HCT116 (cell line): ENCODE results near the gene MED26. TPM values are rescaled to one million over a fixed set of nuclear protein-coding genes. Genes with fewer than 3 reads are reported as not detected.

Experiments used
- ATAC-seq: fragments of 200-7000 bp; cut with Tn5 transposase; 2 replicates; pipeline ENCODE4 v1.9.1; 2020; ENCODE audit warnings: mild to moderate bottlenecking, moderate library complexity
- BruUV-seq: library from RNA; stranded (reverse); fragments of 400-500 nt; replicated peaks from 2 replicates; lab custom pipeline; 2021; lab: Mats Ljungman, UMichigan
- CTCF ChIA-PET: fragments of 300-600 bp; sonication (Branson Sonifier 250); formaldehyde crosslinking; loops from one replicate; lab custom pipeline; 2021; ENCODE audit warnings: antibody characterized with exemption; lab: Charles Lee
- POLR2A ChIA-PET: fragments of 300-600, 350-600 bp; sonication (Branson Sonifier 250); formaldehyde crosslinking; loops from one replicate; lab custom pipeline; 2021; ENCODE audit warnings: antibody characterized with exemption; lab: Charles Lee
- RAD21 ChIA-PET, 2 experiments: fragments of 300-600 bp; sonication (Branson Sonifier 250); formaldehyde crosslinking; loops; one replicate each; lab custom pipeline; 2023; ENCODE audit warnings: low total read pairs in 2 of 2; ENCODE audit not compliant: uncharacterized antibody in 2 of 2, unreplicated experiment in 2 of 2, low non-redundant PET in 1 of 2; lab: Charles Lee
- DNase-seq: peaks from one replicate; pipeline ENCODE4 v3.0.0-alpha.2; 2010; ENCODE audit warnings: low read depth, low spot score
- H2AFZ ChIP-seq: fragments of 200-600 bp; shearing (Covaris generic), sonication (generic); 2 replicates; pipeline ENCODE4 v1.6.1; 2017; ENCODE audit warnings: low read depth, mixed run types, mixed read lengths, antibody characterized with exemption, low read length; ENCODE audit not compliant: poor library complexity, severe bottlenecking
- H3K27ac ChIP-seq: 2 replicates; pipeline ENCODE4 v1.5.1; 2012; ENCODE audit warnings: low read depth, low read length
- H3K27me3 ChIP-seq: fragments of 200-600 bp; sonication (generic); 2 replicates; pipeline ENCODE4 v1.6.1; 2016; ENCODE audit warnings: mixed run types, low read length, mixed read lengths; ENCODE audit not compliant: insufficient read depth
- H3K36me3 ChIP-seq, 2 experiments: fragments of 200-500 bp in 1 of 2; fragments of 200-600 bp in 1 of 2; sonication (Bioruptor generic) in 1 of 2; sonication (generic) in 1 of 2; 2 replicates each; pipeline versions ENCODE4 v1.5.1 to v1.6.1; 2014 to 2016; ENCODE audit warnings: low read length in 2 of 2, inconsistent platforms in 1 of 2, mixed read lengths in 1 of 2, mixed run types in 1 of 2; ENCODE audit not compliant: insufficient read depth in 2 of 2, control insufficient read depth in 1 of 2
- H3K4me1 ChIP-seq, 2 experiments: fragments of 200-600 bp in 1 of 2; sonication (generic) in 1 of 2; 2 replicates each; pipeline versions ENCODE4 v1.5.1 to v1.6.1; 2012 to 2017; ENCODE audit warnings: low read length in 2 of 2, inconsistent platforms in 1 of 2, mild to moderate bottlenecking in 1 of 2, mixed read lengths in 1 of 2, mixed run types in 1 of 2, moderate library complexity in 1 of 2; ENCODE audit not compliant: insufficient read depth in 2 of 2, control insufficient read depth in 1 of 2
- H3K4me2 ChIP-seq: fragments of 200-600 bp; sonication (generic); 2 replicates; pipeline ENCODE4 v1.6.1; 2017; ENCODE audit warnings: mixed run types, low read length, mixed read lengths
- H3K4me3 ChIP-seq, 2 experiments: fragments of 200-600 bp in 1 of 2; sonication (generic) in 1 of 2; replicated peaks in 1 of 2; 2 replicates each; pipeline ENCODE4 v1.5.1; 2011 to 2016; ENCODE audit warnings: low read length in 2 of 2, control low read depth in 1 of 2, low read depth in 1 of 2, mild to moderate bottlenecking in 1 of 2, mixed read lengths in 1 of 2, mixed run types in 1 of 2
- H3K79me2 ChIP-seq: fragments of 200-600 bp; sonication (generic); 2 replicates; pipeline ENCODE4 v1.6.1; 2017; ENCODE audit warnings: mild to moderate bottlenecking, mixed run types, low read length, moderate library complexity, mixed read lengths; ENCODE audit not compliant: insufficient read depth
- H3K9ac ChIP-seq: fragments of 200-600 bp; sonication (generic); 2 replicates; pipeline ENCODE4 v1.6.1; 2016; ENCODE audit warnings: low read length, mixed read lengths
- H3K9me2 ChIP-seq: fragments of 200-600 bp; sonication (generic), shearing (Covaris generic); 2 replicates; pipeline ENCODE4 v1.6.1; 2017; ENCODE audit warnings: mixed run types, mild to moderate bottlenecking, moderate library complexity; ENCODE audit not compliant: insufficient read depth
- H3K9me3 ChIP-seq, 2 experiments: fragments of 200-500 bp in 1 of 2; fragments of 200-600 bp in 1 of 2; sonication (Bioruptor generic) in 1 of 2; sonication (generic) in 1 of 2; 2 replicates each; pipeline ENCODE4 v1.6.1; 2014 to 2017; ENCODE audit warnings: low read length in 2 of 2, mixed read lengths in 2 of 2, inconsistent platforms in 1 of 2, low read depth in 1 of 2, mild to moderate bottlenecking in 1 of 2, mixed run types in 1 of 2, moderate library complexity in 1 of 2; ENCODE audit not compliant: control insufficient read depth in 1 of 2, insufficient read depth in 1 of 2
- H4K20me1 ChIP-seq: fragments of 200-600 bp; sonication (generic), shearing (Covaris generic); 2 replicates; pipeline ENCODE4 v1.6.1; 2017; ENCODE audit warnings: mixed run types, mild to moderate bottlenecking, moderate library complexity; ENCODE audit not compliant: insufficient read depth
- CBX3 ChIP-seq: IDR thresholded peaks from 2 replicates; pipeline ENCODE4 v1.6.1; 2012; ENCODE audit warnings: low read depth
- CEBPB ChIP-seq: IDR thresholded peaks from 2 replicates; pipeline ENCODE4 v1.6.1; 2012; ENCODE audit warnings: low read depth
- EGR1 ChIP-seq: IDR thresholded peaks from 2 replicates; pipeline ENCODE4 v1.6.1; 2012; ENCODE audit warnings: low read depth
- EZH2phosphoT487 ChIP-seq: fragments of 200-600 bp; IDR thresholded peaks from 2 replicates; pipeline ENCODE4 v1.6.1; 2018; ENCODE audit warnings: antibody characterized with exemption, borderline replicate concordance
- JUND ChIP-seq: IDR thresholded peaks from 2 replicates; pipeline ENCODE4 v1.6.1; 2012
- POLR2A ChIP-seq: IDR thresholded peaks from 2 replicates; pipeline ENCODE4 v1.7.0; 2011; ENCODE audit warnings: borderline replicate concordance; ENCODE audit not compliant: insufficient read depth, insufficient read length; ENCODE audit errors: extremely low read depth
- SP1 ChIP-seq: IDR thresholded peaks from 2 replicates; pipeline ENCODE4 v1.6.1; 2012; ENCODE audit warnings: low read depth
- TCF7L2 ChIP-seq: IDR thresholded peaks from 2 replicates; pipeline ENCODE4 v1.7.0; 2011; ENCODE audit warnings: borderline replicate concordance, inconsistent platforms; ENCODE audit not compliant: insufficient read depth, insufficient read length; ENCODE audit errors: extremely low read depth
- YY1 ChIP-seq: IDR thresholded peaks from 2 replicates; pipeline ENCODE4 v1.6.1; 2011; ENCODE audit warnings: low read length, low read depth, moderate library complexity, mild to moderate bottlenecking; ENCODE audit not compliant: insufficient replicate concordance; ENCODE audit errors: extremely low read depth
- ZFX ChIP-seq: fragments of 450-650 bp; IDR thresholded peaks from 2 replicates; pipeline ENCODE4 v1.6.1; 2017
- ZNF274 ChIP-seq: fragments of 200-500 bp; sonication (Bioruptor generic); IDR thresholded peaks from 2 replicates; pipeline ENCODE4 v1.6.1; 2014; ENCODE audit warnings: mild to moderate bottlenecking, low read depth, low read length, inconsistent platforms
- intact Hi-C: fragments of 100-400 bp; cut with micrococcal nuclease; formaldehyde crosslinking; loops from 2 replicates; pipeline ENCODE4 v1.10.0; 2022
- total RNA-seq: library from RNA; stranded (reverse); gene quantifications from one replicate; pipeline ENCODE4 v1.2.1, GENCODE V29; 2021; ENCODE audit not compliant: unreplicated experiment
- TF ChIP-seq, protein P1 (sequence below): IDR thresholded peaks from 2 replicates; pipeline ENCODE4 v1.6.1; 2012
- TF ChIP-seq, protein P2 (sequence below): IDR thresholded peaks from 2 replicates; pipeline ENCODE4 v1.6.1; 2012; ENCODE audit warnings: low read depth
- TF ChIP-seq, protein P3 (sequence below): IDR thresholded peaks from 2 replicates; pipeline ENCODE4 v1.6.1; 2012

Gene MED26
- total RNA-seq, 1 experiment from 2014 or later, result 13.3 TPM

DNA sequence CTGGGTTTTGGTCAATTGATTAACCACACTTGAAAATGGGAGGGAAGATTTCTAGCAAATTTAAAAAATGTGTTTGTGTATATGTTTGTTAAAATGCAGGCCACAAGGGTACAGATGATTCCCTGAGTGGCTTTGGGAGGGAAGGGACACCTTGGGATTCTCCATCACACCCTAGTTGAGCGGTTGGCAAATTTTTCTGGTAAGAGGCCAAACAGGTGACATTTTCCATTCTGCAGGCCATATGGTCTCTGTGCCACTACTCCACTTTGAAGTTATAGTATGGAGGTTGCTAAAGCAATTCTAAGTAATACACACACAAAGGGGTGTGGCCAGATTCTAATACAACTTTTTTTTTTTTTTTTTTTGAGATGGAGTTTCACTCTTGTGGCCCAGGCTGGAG lies 12.9 kb upstream of the MED26 start:
- no peak for DNase-seq
- H4K20me1 ChIP-seq, result no peaks in the 10 kb centered on the region
- H3K9me2 ChIP-seq, result no peaks in the 10 kb centered on the region
- H3K9ac ChIP-seq, result no peak overlapping the region
- no peak overlapping the region for H3K4me2 ChIP-seq
- ChIA-PET POLR2A (no interaction called here), CTCF (no interaction called here)
- no peak overlapping the region for H3K27ac ChIP-seq
- TF ChIP-seq EGR1, result no peak
- TF ChIP-seq POLR2A, result no peak
- no peak for TF ChIP-seq JUND
- TF ChIP-seq, all 23 proteins: peak for 0
- BruUV-seq, result no TSS peak
- Histone ChIP-seq H3K36me3 (peaks cover 31 to 32% of the 10 kb centered on the region in 2 experiments; a peak in 3 of 4 replicates), H3K4me1 (no peaks in the 10 kb centered on the region), H3K27me3 (no peaks in the 10 kb centered on the region), H2AFZ (no peak overlapping the region), H3K9me3 (no peaks in the 10 kb centered on the region), H3K79me2 (peaks cover 92% of the 10 kb centered on the region), H3K4me3 (no peak overlapping the region)
- RAD21 ChIA-PET, result no interaction called here
- intact Hi-C loops, result no loop called here
- ATAC-seq, result no peak

DNA sequence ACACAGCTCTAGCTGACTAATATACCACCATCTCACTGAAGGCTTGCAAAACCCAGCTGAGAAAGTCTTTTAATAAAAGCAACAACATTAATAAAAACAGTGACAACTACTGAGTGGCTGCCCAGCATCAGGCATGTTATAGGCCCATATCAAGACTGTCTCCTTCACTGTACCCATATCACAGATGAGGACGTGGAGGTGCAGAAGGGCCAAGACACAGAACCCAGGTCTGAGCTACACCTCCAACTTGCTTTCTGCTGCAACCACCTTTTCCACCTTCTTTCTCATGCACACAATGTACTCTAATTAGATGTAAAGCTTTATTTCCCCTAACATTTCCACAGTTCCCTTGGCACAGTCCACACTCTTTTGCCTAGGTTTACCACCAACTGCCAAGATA lies 10.7 kb upstream of the MED26 start:
- ATAC-seq (no peak), DNase-seq (no peak)
- ChIA-PET POLR2A (interaction anchor here (0.6 kb wide), 1 partner anchor 770 kb away, joined by 3 read pairs; no protein-coding TSS in a partner anchor), RAD21 (interaction anchor here in 1 of 2 experiments (0.6 kb wide), 1 partner anchor 59 kb away, joined by 5 read pairs; no protein-coding TSS in a partner anchor), CTCF (no interaction called here)
- Histone ChIP-seq H3K9ac (no peak overlapping the region), H3K4me2 (no peak overlapping the region), H3K36me3 (peaks cover 19 to 23% of the 10 kb centered on the region in 2 experiments; a peak in 3 of 4 replicates), H3K9me3 (no peaks in the 10 kb centered on the region), H2AFZ (no peak overlapping the region), H3K9me2 (no peaks in the 10 kb centered on the region), H4K20me1 (no peaks in the 10 kb centered on the region), H3K4me1 (no peaks in the 10 kb centered on the region), H3K27ac (no peak overlapping the region), H3K27me3 (no peaks in the 10 kb centered on the region), H3K79me2 (peaks cover 88% of the 10 kb centered on the region), H3K4me3 (no peak overlapping the region)
- TF ChIP-seq TCF7L2 (no peak), SP1 (no peak), ZFX (no peak), EZH2phosphoT487 (no peak), POLR2A (no peak), ZNF274 (no peak), JUND (no peak), YY1 (no peak), CEBPB (no peak), CBX3 (no peak)
- TF ChIP-seq, protein P1, sequence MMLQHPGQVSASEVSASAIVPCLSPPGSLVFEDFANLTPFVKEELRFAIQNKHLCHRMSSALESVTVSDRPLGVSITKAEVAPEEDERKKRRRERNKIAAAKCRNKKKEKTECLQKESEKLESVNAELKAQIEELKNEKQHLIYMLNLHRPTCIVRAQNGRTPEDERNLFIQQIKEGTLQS, result no peak
- TF ChIP-seq, protein P2, sequence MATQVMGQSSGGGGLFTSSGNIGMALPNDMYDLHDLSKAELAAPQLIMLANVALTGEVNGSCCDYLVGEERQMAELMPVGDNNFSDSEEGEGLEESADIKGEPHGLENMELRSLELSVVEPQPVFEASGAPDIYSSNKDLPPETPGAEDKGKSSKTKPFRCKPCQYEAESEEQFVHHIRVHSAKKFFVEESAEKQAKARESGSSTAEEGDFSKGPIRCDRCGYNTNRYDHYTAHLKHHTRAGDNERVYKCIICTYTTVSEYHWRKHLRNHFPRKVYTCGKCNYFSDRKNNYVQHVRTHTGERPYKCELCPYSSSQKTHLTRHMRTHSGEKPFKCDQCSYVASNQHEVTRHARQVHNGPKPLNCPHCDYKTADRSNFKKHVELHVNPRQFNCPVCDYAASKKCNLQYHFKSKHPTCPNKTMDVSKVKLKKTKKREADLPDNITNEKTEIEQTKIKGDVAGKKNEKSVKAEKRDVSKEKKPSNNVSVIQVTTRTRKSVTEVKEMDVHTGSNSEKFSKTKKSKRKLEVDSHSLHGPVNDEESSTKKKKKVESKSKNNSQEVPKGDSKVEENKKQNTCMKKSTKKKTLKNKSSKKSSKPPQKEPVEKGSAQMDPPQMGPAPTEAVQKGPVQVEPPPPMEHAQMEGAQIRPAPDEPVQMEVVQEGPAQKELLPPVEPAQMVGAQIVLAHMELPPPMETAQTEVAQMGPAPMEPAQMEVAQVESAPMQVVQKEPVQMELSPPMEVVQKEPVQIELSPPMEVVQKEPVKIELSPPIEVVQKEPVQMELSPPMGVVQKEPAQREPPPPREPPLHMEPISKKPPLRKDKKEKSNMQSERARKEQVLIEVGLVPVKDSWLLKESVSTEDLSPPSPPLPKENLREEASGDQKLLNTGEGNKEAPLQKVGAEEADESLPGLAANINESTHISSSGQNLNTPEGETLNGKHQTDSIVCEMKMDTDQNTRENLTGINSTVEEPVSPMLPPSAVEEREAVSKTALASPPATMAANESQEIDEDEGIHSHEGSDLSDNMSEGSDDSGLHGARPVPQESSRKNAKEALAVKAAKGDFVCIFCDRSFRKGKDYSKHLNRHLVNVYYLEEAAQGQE, result no peak
- TF ChIP-seq, protein P3, sequence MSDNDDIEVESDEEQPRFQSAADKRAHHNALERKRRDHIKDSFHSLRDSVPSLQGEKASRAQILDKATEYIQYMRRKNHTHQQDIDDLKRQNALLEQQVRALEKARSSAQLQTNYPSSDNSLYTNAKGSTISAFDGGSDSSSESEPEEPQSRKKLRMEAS, result no peak
- no TSS peak for BruUV-seq
- intact Hi-C loops, result no loop called here
